Hippocampal formation (tissue), 2 donors: ENCODE results near the gene GALNS.

Experiments
- DNase-seq, 2 donors: peaks; one replicate each; lab custom pipeline; 2025; lab: John Stamatoyannopoulos, UW

Gene GALNS

GRCh38 chr16:88857728-88858339 is 1.1 kb upstream of the GALNS start:
- DNase-seq: peak; percentile 35 to 71

- no peak for DNase-seq
These were observed 472 bp downstream of the GALNS start for GRCh38 chr16:88856122-88856827.

- no peak for DNase-seq
These were observed 1.0 kb downstream of the GALNS start for GRCh38 chr16:88855736-88856121.

- no peak for DNase-seq
These were observed 1.6 kb downstream of the GALNS start for GRCh38 chr16:88855176-88855575.

GRCh38 chr16:88854306-88855111 is 2.2 kb downstream of the GALNS start:
- DNase-seq: no peak

- DNase-seq: no peak
These were observed 3.3 kb downstream of the GALNS start for GRCh38 chr16:88853325-88853941.

GRCh38 chr16:88851616-88852015 is 5.1 kb downstream of the GALNS start:
- no peak for DNase-seq

- no peak for DNase-seq
These were observed 6.1 kb downstream of the GALNS start for GRCh38 chr16:88850531-88851199.

- no peak for DNase-seq
These were observed 8.2 kb downstream of the GALNS start for GRCh38 chr16:88848557-88848956.

- DNase-seq: no peak
These were observed 9.1 kb downstream of the GALNS start for GRCh38 chr16:88847654-88848053.

GRCh38 chr16:88846088-88846487 is 10.7 kb downstream of the GALNS start:
- DNase-seq: no peak

- no peak for DNase-seq
These were observed 12.2 kb downstream of the GALNS start for GRCh38 chr16:88844419-88845036.

GRCh38 chr16:88843256-88843655 is 13.5 kb downstream of the GALNS start:
- no peak for DNase-seq

- DNase-seq: no peak
These were observed 13.9 kb downstream of the GALNS start for GRCh38 chr16:88842806-88843205.

GRCh38 chr16:88842308-88842756 is 14.4 kb downstream of the GALNS start:
- DNase-seq: no peak

- no peak for DNase-seq
These were observed 15.0 kb downstream of the GALNS start for GRCh38 chr16:88841521-88842307.

- DNase-seq: no peak
These were observed 16.0 kb downstream of the GALNS start for GRCh38 chr16:88840600-88841215.

- no peak for DNase-seq
These were observed 16.8 kb downstream of the GALNS start for GRCh38 chr16:88839745-88840599.

- DNase-seq: no peak
These were observed 17.7 kb downstream of the GALNS start for GRCh38 chr16:88839026-88839529.
